NCI-H1092 (cell line): Measurements from ENCODE around the gene DNAAF3.
"Not testable (repeated sequence)": the region's sequence is repeated elsewhere in the genome, so short reads cannot be mapped to it uniquely, and the experiment has no call there.

Experiments used
- DNase-seq: peaks from one replicate; lab custom pipeline; 2025; lab: John Stamatoyannopoulos, UW

Gene DNAAF3

DNA sequence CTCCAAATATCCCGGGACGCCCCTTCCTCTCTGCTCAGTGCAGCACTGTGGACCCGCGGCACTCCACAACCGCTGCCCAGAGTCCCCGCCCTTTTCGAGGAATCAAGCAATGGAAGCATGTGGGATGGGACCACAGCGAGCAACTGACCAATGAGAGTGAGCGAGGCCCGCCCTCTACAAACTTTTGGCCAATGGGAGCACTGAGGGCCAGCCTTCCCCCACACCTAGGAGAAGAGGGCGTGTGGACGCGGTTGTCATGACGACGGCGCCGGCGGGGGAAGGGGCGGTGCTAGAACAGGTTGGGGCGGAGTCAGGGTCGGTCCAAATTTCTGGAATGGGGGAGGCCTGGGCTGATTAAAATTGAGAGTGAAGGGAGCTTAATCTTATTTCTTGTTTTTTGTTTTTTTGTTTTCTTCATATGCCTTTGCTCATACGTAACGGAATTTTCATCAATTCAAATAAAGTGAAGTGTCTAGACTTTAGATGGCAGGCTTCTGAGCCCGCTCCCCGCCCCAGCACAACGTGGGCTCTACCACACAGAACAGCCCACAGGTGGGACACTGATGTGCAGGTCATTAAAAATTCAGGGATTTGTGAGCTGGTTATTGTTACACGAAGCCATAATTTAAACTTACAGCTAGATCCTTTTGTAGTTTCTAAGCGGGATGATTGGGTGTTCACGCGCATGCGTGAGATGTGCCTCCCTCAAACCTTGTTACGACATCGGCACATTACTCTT, at the start of gene DNAAF3:
DNAAF3 (minus strand) TSS at position 84 of the 739 bp plus-strand sequence. CDS start 200 bp downstream, outside the sequence.
- peak; percentile 67 for DNase-seq

DNA sequence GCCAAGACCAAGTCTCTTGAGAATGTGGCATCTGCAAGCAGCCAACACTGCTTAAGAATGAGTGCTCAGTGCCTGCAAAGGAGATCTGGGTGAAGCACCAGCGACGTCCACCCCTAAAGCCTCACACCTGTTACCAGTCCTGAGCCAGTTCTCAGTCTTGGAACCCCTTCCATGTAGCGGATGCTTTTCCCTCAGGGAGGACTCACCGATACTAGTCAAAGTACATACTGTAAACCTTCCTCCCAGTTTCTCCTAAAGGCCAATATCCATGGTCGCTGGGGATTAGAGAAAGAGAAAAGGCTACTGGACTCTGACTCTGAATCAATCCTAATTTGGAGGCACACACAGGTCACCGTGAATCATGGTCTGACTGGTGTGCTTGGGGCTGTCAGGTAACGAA, 47.1 kb upstream of the DNAAF3 start:
- no peak for DNase-seq

DNA sequence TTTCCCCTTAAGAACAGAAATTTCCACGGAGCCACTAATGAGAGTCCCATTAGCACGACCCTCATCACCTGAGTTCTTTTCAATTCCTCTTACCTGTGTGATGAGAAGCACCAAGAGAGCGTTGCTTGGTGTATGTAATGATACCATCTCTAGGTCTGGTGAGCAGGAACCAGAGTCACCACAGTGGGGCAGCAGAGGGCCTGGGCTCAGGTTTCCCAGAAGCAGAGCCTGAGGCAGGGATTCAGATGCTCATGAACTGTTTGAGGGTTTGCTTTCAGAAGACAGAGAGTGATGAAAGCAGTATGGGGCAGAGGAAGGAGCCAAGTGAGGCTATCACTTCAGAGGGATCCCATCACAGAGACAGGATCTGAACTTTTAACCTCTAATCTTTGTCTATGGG, 46.0 kb upstream of the DNAAF3 start:
- no peak for DNase-seq

DNA sequence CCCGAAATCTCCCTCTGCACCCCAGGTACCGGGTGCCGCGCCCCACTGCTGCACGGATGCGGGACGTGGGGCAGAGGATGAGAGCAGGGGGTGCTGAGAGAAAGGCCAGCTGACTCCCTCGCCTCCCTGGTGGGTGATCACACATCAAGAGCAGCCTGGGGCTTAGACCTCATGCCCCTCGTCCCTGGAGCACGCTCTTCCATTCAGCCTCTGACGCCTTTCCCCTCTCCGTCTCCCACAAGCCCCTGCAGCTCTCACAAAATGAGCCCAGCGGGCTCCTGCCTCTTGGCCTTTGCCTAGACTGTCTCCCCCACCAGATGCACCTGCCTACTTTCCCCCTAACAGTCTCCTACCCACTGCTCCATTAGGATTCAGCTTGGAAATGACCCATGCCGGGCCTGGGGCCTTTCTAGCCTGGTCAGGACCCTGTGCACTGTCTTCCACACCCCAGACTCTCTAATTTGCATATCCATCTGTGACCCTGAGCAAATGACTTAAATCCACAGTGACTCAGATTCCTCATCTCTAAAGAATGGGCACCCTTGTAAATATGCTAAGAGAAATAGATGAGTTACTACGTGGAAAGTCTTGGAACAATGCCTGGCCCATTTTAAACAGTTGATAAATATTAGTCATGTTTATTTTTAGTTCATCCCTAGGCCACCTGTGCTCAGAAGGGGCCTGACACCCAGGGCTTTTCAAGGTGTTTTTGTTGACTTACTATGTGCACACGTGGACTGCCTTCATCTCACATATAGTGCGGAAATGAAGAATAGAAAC, 43.5 kb upstream of the DNAAF3 start:
- DNase-seq: no peak

DNA sequence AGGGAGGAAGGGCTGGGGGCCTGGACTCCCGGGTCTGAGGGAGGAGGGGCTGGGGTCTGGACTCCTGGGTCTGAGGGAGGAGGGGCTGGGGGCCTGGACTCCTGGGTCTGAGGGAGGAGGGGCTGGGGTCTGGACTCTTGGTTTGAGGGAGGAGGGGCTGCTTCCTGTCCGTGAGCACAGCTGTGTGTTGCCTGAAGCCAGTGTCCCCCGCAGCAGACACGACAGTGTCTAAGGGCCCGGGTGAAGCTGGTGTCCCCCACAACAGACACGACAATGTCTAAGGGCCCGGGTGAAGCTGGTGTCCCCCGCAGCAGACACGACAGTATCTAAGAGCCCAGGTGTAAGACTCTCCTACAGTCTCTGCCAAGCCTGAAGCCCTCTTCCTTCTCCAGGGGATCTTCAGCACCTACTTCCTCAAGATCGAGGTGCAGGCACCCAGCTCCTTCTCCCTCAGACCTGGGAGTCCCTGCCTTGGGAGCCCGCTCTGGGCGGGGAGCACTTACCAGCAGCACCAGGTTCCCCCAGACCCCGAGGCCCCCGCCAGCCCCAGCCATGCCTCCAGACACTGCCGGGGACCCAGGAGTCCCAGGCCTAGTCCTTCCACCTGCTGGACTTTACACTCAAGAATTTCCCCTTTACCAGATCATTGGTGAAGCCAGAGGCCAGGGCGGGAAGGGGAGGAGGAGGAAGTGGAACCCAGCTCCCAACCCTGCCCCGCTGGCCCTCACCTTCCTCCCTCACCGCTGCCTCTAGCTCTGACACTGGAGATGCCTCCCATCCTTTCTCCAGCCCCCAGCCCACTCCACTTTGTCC, 42.7 kb upstream of the DNAAF3 start, which contains the start of gene PTPRH:
PTPRH (minus strand) TSS at position 622 of the 813 bp plus-strand sequence; CDS start at position 554, 68 bp downstream.
- DNase-seq: no peak

DNA sequence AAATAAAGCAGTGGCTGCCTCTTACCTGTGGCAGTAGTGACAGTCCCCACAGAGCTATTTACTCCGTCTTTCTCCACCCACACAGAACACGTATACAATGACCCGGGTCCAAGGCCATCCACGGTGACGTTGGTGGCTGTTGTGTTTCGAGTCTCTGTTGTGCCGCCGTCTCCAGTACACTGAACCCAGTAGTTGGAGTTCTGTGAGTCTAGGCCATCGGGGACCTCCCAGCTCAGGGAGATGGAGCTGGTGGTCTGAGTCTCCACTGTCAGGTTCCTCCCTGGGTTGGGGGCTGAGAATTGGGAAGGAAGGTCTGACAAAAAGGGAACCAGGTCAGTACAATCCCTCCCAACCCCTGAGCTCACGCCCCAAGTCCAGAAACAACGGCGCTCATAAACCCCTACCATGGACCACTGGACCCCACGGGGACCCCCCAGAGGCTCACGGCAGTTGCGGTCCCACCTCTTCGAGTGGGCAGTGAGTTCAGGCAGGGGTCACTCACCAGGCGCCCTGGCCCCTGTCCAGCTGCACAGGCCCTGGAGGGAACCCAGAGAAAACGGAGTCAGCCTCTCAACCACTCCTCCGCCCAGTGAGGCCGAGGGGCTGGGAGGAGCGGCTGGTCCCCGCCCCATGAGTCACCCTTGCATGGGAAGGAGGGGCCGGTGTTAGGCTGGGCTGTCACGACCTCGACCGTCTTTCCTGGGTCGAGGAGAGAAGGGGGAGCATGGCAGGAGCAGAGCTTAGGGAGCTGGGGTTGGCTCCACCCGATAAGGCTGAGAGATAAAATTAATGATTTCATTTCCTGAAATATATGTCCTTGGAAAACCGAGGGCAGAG, 40.5 kb upstream of the DNAAF3 start:
- DNase-seq: peak; percentile 45

DNA sequence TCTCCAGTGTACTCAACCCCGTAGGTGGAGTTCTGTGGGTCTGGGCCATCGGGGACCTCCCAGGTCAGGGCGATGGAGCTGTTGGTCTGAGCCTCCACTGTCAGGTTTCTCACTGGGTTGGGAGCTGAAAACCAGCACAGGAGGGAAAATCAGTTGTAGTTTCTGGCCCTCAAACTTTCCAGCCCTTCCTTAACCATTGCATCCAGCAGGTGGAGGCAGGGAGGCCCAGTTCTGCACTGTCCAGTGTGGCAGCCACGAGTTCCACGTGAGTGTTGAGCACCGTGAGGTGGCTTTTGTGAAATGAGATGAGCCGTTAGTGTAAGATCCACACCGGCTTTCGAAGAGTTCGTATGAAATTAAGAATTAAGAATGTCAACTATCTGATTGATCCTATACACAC, 35.8 kb upstream of the DNAAF3 start:
- DNase-seq: not testable (repeated sequence)

DNA sequence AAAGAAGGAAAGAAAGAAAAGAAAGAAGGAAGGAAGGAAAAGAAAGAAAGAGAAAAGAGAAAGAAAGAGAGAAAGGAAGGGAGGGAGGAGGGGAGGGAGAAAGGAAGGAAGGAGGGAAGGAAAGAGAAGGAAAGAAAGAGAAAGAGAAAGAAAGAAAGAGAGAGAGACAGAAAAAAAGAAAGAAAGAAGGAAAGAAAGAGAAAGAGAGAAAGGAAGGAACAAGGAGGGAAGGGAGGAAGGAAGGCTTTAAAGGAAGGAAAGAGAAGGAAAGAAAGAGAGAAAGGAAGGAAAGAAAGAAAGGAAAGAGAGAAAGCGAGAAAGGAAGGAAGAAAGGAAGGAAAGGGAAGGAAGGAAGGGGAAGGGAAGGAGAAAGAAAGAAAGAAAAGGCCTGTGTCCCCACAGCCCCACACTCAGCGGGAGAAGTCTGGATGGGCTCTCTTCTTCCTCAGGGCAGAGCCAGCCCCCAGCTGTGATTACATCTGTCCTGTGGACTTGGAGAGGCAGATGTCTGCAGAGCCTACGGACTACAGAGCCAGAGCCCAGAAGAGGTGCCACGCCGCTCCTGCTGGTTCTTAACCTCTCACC, 33.3 kb upstream of the DNAAF3 start:
- no peak for DNase-seq

DNA sequence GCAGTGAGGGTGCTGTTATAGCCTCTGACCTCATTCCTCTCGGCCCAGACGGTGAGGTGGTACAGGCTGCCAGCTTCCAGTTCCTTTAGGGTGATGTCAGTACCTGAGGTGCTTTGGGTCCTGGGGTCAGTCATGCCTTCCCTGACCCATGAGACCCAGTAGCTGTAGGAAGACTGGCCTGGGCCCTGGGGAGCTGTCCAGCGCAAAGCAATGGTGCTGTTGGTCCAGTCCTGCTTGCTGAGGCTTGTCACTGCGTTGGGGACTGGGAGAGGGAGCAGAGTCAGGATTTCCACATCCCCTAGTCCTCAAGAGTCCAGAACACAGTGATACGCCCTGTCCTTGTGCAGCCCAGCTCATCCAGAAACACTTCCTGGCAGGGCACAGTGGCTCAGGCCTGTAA, 32.2 kb upstream of the DNAAF3 start:
- no peak for DNase-seq

DNA sequence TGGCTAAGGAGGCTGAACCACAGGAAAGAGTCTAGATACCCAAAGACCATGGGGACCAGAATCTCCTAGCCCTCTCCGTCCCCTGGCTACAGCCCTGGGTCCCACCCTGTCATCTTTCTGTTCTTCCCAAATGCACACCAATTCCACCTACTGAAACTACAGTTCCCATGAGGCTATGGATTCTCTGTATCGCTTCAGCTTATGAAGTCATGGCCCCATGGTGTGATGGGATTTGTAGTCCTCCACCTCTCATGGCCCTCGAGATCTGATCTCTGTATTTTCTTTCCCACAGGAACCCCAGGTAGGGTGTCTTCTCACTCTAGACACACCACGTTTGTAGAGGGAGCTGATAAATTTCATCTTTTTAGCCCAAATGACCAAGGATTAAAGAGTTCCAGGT, 31.1 kb upstream of the DNAAF3 start:
- DNase-seq: no peak

DNA sequence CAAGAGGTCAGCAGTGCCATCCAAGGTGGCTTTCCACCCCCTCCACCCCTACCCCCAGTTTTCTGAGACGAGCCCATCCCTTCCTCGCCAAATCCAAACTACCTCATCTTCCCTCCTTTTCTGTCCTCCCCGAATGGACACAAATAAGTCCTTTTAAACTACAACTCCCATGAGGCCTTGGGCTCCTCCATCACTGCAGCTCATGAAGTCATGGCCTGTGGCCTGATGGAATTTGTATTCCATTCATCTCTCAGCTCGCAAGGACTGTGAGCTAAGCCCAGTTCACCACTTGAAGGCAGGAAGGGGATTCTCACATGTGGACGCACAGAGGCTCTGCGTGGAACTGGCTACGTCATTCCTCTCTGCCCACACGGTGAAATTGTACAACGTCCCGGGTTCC, 30.4 kb upstream of the DNAAF3 start:
- no peak for DNase-seq

DNA sequence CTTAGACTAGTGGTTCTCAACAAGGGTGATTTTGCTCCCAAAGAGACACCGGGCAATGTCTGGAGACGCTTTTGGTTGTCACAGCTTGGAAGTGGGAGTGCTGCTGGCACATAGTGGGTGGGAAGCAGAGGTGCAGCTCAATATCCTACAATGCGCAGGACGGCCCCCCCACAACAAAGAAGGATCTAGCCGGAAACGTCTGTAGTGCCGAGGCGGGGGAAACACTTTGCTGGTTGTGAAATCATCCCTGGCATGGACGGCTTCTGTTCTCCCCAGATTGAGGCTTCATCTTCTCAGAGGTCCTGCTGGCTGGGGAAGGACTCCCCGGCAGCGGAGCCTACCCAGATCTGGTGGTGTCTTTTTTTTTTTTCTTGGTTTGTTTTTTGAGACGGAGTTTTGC, 27.1 kb upstream of the DNAAF3 start:
- no peak for DNase-seq

DNA sequence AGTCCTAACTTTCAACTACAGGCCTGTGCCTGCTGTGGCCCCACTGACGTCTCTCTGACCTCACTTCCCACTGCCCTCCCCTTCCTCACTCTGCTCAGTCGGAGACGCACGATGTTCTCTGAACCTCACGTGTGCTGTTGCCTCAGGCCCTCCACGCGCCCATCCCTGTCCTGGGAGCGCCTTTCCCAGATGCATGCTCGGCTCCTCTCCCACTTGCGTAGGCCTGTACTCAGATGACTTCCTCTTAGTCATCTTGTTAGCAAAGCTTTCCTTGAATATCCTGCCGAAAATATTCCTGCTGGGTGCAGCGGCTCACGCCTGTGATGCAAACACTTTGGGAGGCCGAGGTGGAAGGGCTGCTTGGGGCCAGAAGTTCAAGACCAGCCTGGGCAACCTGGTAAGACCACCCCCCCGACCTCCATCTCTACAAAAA, 23.0 kb upstream of the DNAAF3 start:
- DNase-seq: no peak

DNA sequence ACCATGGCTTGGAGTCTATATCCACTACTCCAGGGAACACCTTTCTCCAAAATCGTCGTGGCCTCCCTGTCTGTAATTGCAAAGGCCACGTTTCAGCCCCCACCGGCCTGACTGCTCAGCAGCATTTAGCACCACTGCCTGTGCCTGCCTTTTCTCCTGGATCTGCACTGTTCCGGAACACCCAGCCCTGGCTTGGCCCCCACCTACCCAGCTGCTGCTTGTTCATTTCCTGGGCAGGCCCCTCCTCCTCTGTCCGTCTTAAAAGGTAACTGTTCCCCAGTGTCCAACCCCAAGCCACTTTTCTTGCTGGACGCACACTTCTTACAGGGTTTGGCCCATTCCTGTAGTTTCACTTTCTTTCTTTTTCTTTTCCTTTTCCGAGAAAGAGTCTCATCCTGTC, 22.2 kb upstream of the DNAAF3 start:
- DNase-seq: no peak

DNA sequence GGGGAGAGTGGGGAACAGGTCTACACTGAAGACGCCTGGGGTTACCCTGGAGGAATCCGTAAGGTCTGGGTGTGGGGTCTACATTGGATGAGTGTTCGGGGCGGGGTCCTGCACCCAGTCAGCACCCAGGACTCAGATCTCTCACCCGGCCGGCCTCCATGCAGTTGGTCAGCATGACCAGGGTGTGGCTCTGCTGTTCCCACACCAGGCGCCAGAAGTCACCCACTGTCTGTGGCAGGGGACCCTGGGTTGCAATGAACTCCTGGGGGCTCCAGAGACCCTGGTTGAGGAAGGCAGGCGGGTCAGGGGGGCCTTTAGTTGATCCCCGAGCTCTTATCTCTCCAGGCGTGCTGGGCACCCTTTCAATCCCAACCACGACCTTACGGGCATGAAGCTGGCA, 19.7 kb upstream of the DNAAF3 start:
- no peak for DNase-seq

DNA sequence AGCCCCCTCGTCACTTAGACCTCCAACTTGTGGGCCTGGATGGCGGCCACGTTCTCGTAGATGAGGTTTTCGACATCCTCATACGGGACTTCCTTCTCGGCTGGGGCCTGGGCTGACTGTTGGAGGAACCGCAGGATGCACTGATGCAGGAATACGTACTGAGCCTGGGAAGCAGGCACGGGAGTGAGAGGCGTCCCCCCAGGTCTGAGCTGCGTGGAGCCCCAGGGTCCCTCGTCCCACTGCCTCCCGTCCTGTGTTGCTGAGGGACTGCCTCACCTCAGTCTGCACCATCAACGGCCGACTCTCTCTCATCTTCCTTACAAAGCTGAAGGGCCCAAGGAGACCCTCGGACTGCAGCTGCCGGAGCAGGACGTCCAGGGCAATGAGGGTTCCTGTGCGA, 15.3 kb upstream of the DNAAF3 start:
- no peak for DNase-seq

DNA sequence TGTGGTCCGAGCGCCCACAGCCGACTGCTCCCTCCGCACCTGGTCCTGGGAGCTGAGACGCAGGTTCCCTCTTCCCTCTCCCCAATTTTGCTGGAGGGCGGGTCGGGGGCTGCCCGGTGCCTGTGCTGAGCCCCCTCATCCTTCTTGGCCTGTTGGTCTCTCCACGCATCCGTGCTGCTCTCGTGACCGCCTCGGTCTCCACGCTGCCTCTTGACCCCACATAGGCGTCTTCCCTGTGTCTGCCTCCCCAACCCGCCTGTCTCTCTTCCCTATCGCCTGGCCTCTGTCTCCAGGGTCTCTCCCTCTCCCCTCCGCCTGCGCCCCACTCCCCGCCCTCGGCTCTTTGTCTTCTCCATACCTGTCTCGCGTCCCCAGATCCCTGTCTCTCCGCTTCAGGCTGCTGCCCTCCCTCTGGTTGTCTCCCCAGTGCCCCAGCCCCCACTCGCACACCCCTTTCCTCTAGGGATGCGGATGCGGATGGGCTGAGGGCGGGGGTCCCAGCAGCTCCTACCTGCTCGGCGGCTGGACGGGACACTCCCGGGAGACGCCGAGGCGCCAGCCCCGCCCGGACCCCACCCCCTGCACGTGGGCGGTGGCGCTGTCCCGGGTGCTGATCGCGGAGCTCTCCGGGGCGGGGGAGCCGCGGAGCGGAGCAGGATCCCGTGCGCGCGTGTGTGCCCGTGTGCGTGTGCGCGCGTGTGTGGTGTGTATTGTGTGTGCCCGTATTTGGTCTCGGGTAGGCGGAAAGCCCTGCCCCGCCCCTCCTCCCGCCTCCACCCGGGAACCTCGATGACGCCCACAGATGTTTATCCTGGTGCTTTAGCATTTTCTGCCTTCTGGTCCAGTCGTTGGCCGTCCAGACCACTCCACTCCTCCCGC, 13.4 kb upstream of the DNAAF3 start, which contains the start of gene SYT5:
SYT5 (minus strand) TSS at position 684 of the 879 bp plus-strand sequence. CDS start 1,248 bp downstream, outside the sequence.
- DNase-seq: no peak

DNA sequence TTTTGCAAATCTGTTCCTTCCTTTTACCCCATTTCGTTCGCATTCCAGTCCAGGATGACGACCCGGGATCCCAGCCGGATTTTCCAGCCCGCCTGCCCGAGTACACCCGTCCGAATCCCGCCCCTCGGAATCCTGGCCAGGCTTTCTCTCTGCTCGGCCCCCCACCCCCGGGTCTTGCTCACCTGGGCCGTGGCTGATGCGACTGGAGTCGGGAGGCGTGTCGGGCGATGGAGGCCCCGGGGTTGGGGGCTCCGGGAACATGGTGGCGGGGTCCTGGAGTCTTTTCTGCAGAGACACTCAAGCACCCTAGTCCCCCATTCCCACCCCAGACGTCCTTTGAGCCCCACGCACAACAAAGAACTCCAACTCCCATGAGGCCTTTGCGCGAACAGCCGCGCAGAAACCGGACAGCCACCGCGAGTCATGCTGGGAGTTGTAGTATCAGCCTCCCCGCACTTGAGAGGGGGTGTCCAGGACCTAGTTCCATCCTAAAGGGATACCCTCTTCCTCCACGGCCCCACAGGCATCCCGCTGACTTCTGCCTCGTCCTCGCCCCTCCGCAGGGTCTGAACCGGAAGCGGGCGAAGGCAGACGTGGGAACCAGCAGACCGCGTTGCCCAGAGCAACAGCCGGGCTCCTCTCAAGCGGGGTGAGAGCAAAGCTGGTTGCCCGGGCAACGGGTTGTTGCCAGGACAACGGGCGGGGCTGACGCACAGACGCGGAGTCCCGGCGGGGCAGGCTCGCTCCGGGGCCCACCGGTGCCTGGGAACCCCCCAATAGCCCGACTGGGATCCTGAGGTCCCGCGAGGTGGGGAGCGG, 12.6 kb upstream of the DNAAF3 start:
- DNase-seq: peak; percentile 76

DNA sequence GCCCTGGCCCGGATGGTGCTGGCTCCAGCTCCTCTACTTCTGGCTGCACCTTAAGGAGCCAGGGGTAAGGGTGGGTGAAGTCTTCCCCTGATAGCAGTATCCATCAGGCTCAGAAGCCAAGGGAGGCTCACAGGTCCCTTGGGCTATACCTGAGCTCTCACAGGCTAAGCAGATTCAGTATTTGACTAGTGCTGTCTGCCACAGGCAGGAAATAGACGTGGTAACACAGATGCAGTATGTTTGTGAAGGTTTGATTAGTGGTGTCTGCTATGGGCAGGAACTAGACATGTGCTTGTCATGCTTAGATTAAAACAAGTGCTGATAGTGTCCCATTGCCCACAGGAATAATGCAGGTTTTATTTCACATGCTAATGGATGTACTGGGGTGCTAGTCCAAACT, 9.7 kb upstream of the DNAAF3 start:
- no peak for DNase-seq
